Stomach (tissue), 9 donors: ENCODE results near the gene RGS17. TPM values are rescaled to one million over a fixed set of nuclear protein-coding genes. Genes with fewer than 3 reads are reported as not detected.

ENCODE experiments used
- DNase-seq, 2 donors: peaks; one replicate each; pipeline versions ENCODE4 v3.0.0 to v3.0.0-alpha.2; 2013 to 2019
- H3K27ac ChIP-seq, 5 donors: fragments of 200-600 bp in 4 of 5; sonication (generic) in 4 of 5; one replicate each; pipeline ENCODE4 v1.5.1; 2013 to 2019; ENCODE audit warnings: mild to moderate bottlenecking in 1 of 5, moderate library complexity in 1 of 5
- H3K27me3 ChIP-seq, 3 donors: fragments of 200-600 bp; sonication (generic); one replicate each; pipeline ENCODE4 v1.5.1; 2017 to 2019; ENCODE audit warnings: mixed run types in 1 of 3
- H3K36me3 ChIP-seq, 4 donors: fragments of 200-600 bp; sonication (generic); 1 replicate in 3 of 4; 2 replicates in 1 of 4; pipeline ENCODE4 v1.5.1; 2016 to 2019
- H3K4me1 ChIP-seq, 4 donors: fragments of 200-600 bp; sonication (generic); one replicate each; pipeline ENCODE4 v1.5.1; 2016 to 2019
- H3K4me3 ChIP-seq, 4 donors: fragments of 200-600 bp; sonication (generic) in 3 of 4; one replicate each; pipeline ENCODE4 v1.5.1; 2016 to 2019; ENCODE audit warnings: mild to moderate bottlenecking in 1 of 4
- H3K9me3 ChIP-seq, 4 donors: fragments of 200-600 bp; sonication (generic); one replicate each; pipeline ENCODE4 v1.5.1; 2016 to 2019
- EP300 ChIP-seq: sonication (generic); formaldehyde crosslinking; IDR thresholded peaks from one replicate; pipeline ENCODE4 v1.6.1; 2017; ENCODE audit warnings: antibody characterized with exemption
- POLR2A ChIP-seq, 4 donors: fragments of 450-650 bp; IDR thresholded peaks; one replicate each; pipeline ENCODE4 v1.6.1; 2016; ENCODE audit warnings: antibody characterized with exemption in 4 of 4, control low read depth in 2 of 4, mild to moderate bottlenecking in 1 of 4, moderate library complexity in 1 of 4
- POLR2AphosphoS5 ChIP-seq, 3 donors: sonication (generic); formaldehyde crosslinking; IDR thresholded peaks; one replicate each; pipeline ENCODE4 v1.6.1; 2016; ENCODE audit warnings: antibody characterized with exemption in 3 of 3
- WGBS, 5 donors: extraction: QIAGEN DNeasy Blood & Tissue Kit in 3 of 5; methylation state at CpG; one replicate each; pipeline versions ENCODE4 v1.1.5 to v1.1.7; 2013 to 2018; 5-methylcytosine and 5-hydroxymethylcytosine counted together
- intact Hi-C: fragments of 100-400 bp; cut with DNase I; formaldehyde crosslinking; loops from one replicate; pipeline ENCODE4 v1.15.1; 2023; ENCODE audit warnings: low total_unique reads
- polyA plus RNA-seq, 3 donors: library from polyadenylated mRNA; stranded (reverse); fragments of 200-250 nt; gene quantifications; one replicate each; pipeline ENCODE4 v1.2.3, GENCODE V29; 2013
- total RNA-seq, 5 donors: library from RNA; depleted of rRNA; stranded (reverse); fragments of >200 nt; gene quantifications; one replicate each; pipeline versions ENCODE4 v1.1.0 to v1.2.3, GENCODE V29; 2014 to 2016
- TF ChIP-seq, protein P1 (sequence below), 7 experiments: fragments of 450-650 bp in 4 of 7; fragments of 200-600 bp in 3 of 7; sonication (generic) in 3 of 7; IDR thresholded peaks; one replicate each; pipeline ENCODE4 v1.5.1; 2016 to 2019; ENCODE audit warnings: antibody characterized with exemption in 7 of 7, control low read depth in 2 of 7, mild to moderate bottlenecking in 1 of 7
- donor health status: healthy with polysubstance abuse.
- donor health status: Bipolar disorder and iron deficiency.
- donor health status: healthy.

Gene RGS17
- total and polyA plus RNA-seq, 8 donors = 0.33 to 2.8 (median 1.7) TPM; not detected in 1

DNA sequence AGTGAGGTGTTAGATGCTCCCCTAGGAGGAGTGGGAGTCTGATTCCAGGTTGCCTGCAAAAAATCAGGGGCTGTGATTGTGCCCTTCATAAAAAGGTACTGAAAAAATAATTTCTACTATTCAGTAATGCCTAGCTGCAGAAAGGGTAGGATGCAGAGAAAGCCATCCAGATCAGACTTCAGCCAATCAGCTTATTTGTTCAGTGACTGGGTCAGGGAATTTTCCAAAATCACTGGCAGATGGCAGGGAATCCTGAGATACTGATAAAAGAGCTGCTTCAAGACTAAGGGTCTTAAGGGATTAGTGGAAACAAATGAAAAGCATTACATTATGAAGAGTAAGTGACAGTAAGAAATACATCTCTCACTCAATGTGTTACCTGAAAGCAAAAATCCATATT lies 85.8 kb downstream of the RGS17 start:
- Histone ChIP-seq H3K4me1 (peaks cover 0 to 4% (median 0%) of the 10 kb centered on the region in 4 donors), H3K36me3 (no peaks in the 10 kb centered on the region), H3K4me3 (no peak overlapping the region), H3K9me3 (no peaks in the 10 kb centered on the region), H3K27me3 (no peaks in the 10 kb centered on the region), H3K27ac (no peak overlapping the region)
- intact Hi-C loops = no loop called here
- no peak for DNase-seq
- TF ChIP-seq POLR2A (IDR thresholded peaks at IDR 0.05) = no peak
- TF ChIP-seq, protein P1, sequence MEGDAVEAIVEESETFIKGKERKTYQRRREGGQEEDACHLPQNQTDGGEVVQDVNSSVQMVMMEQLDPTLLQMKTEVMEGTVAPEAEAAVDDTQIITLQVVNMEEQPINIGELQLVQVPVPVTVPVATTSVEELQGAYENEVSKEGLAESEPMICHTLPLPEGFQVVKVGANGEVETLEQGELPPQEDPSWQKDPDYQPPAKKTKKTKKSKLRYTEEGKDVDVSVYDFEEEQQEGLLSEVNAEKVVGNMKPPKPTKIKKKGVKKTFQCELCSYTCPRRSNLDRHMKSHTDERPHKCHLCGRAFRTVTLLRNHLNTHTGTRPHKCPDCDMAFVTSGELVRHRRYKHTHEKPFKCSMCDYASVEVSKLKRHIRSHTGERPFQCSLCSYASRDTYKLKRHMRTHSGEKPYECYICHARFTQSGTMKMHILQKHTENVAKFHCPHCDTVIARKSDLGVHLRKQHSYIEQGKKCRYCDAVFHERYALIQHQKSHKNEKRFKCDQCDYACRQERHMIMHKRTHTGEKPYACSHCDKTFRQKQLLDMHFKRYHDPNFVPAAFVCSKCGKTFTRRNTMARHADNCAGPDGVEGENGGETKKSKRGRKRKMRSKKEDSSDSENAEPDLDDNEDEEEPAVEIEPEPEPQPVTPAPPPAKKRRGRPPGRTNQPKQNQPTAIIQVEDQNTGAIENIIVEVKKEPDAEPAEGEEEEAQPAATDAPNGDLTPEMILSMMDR (IDR thresholded peaks at IDR 0.05) = no peak
- TF ChIP-seq EP300 = no peak
- no peak for TF ChIP-seq POLR2AphosphoS5 (IDR thresholded peaks at IDR 0.05)

DNA sequence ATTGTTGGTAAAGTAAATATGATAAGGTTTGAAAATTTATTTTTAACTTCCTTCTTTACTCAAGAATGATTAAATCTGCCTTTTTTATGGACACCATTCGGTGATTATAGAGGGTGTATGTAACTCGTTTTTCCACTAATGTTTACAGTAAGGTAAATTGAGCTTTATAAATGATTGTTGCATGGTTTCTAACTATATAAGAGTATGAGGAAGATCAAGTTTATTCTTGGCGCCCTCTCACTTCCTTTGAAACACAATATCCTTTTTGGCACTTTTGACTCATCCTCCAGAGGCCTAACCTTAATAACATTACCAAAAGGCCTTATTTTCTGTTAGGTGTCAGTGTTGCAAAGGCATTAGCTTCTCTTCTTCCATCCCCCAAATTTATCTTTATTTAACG lies 86.8 kb downstream of the RGS17 start:
- Histone ChIP-seq H3K9me3 (no peaks in the 10 kb centered on the region), H3K27ac (no peak overlapping the region), H3K4me1 (peaks cover 0 to 4% (median 0%) of the 10 kb centered on the region in 4 donors), H3K27me3 (no peaks in the 10 kb centered on the region), H3K36me3 (no peaks in the 10 kb centered on the region), H3K4me3 (no peak overlapping the region)
- WGBS, 5 donors = 38 to 58% (median 48%) methylated on average over 4 of the region's 4 CpGs
- no peak for DNase-seq
- TF ChIP-seq POLR2AphosphoS5 (IDR thresholded peaks at IDR 0.05) (no peak), EP300 (no peak), POLR2A (IDR thresholded peaks at IDR 0.05) (no peak)
- TF ChIP-seq, protein P1 (IDR thresholded peaks at IDR 0.05) = no peak
- intact Hi-C loops = no loop called here

DNA sequence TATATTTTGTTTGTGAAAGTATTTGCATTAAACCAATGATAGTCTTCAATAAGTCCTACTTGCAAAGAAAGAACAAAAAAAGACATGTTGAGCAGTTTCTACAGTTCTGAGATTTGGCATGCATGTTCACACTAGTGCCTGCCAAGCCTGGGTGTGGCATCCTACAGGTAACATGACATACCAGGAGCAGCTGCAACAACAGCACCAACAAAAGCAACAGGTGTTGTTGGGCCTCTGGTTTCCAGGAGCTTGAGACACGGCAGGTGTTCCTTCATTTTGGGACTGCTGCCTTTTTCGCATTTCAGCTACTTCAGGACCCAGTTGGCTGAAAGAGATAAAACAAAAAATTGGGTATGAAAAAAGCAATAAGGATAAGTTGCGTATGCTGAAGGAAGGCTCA lies 87.4 kb downstream of the RGS17 start:
- Histone ChIP-seq H3K27ac (no peak overlapping the region), H3K27me3 (no peaks in the 10 kb centered on the region), H3K4me1 (peaks cover 0 to 4% (median 0%) of the 10 kb centered on the region in 4 donors), H3K9me3 (no peaks in the 10 kb centered on the region), H3K36me3 (no peaks in the 10 kb centered on the region), H3K4me3 (no peak overlapping the region)
- 41 to 70% (median 60%) methylated on average over 3 of the region's 3 CpGs for WGBS, 5 donors
- intact Hi-C loops = no loop called here
- peak in 1 of 2 donors; percentile 9 for DNase-seq
- no peak for TF ChIP-seq EP300
- TF ChIP-seq, protein P1 (IDR thresholded peaks at IDR 0.05) = no peak
- no peak for TF ChIP-seq POLR2AphosphoS5 (IDR thresholded peaks at IDR 0.05)
- no peak for TF ChIP-seq POLR2A (IDR thresholded peaks at IDR 0.05)

DNA sequence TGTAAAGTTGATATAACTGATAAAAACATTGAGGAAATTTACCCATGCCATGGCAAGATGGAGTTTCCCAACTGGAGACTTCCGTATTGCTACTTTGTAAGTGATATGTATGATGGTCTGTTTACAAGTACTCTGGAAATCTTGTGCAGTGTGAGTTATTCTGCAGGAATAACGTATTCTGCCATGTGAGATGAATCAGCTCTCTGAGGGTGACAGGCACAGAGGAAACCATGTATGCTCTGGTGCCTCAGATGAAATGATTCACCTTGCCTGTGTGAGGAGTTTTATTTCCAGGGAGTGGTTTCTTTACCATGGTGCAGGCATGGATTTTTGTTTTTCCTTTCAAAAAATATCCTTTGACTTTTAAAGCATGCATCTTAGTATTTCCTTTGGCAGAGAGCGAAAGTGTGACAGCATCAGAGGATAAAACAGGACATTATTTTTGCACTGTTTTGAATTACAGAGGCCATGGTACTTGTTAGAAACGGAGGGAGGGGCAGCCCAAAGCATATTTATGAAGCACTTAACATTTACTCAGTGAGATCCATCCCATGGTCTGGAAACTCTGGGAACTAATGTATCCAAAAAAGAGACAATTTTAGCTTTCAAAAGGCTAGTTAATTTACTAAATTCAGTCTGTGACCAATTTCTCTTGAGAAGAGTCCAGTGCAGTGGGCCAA lies 92.6 kb downstream of the RGS17 start:
- intact Hi-C loops = no loop called here
- Histone ChIP-seq H3K4me1 (no peaks in the 10 kb centered on the region), H3K9me3 (no peaks in the 10 kb centered on the region), H3K27ac (no peak overlapping the region), H3K4me3 (no peak overlapping the region), H3K36me3 (no peaks in the 10 kb centered on the region), H3K27me3 (no peaks in the 10 kb centered on the region)
- DNase-seq = no peak
- TF ChIP-seq POLR2A (IDR thresholded peaks at IDR 0.05) (no peak), EP300 (no peak), POLR2AphosphoS5 (IDR thresholded peaks at IDR 0.05) (no peak)
- TF ChIP-seq, protein P1 (IDR thresholded peaks at IDR 0.05) = no peak
- 66 to 86% (median 82%) methylated on average over 4 of the region's 4 CpGs for WGBS, 5 donors
